ENCODE data around the gene ARHGAP12.

GRCh38 chr10:31803606-31804351 lies 124.9 kb downstream of the ARHGAP12 start:
- no peak for TF ChIP-seq CTCF (IDR thresholded peaks at IDR 0.05; ENCODE audit: low read length)
- no peak for TF ChIP-seq EZH2 (IDR thresholded peaks at IDR 0.05; ENCODE audit: borderline replicate concordance, low read length)
